OCI-LY3 (cell line): ENCODE results near the gene CDH23.

ENCODE experiments used
- H2AFZ ChIP-seq: fragments of 200-600, 300-600 bp; shearing (Covaris generic); 2 replicates; pipeline ENCODE4 v1.6.0; 2014; ENCODE audit warnings: antibody characterized with exemption, low read depth, low read length
- H3K27ac ChIP-seq: fragments of 200-600, 300-600 bp; sonication (generic); 2 replicates; pipeline ENCODE4 v1.5.1; 2014; ENCODE audit warnings: mild to moderate bottlenecking, low read length, moderate library complexity, mixed read lengths
- H3K27me3 ChIP-seq: fragments of 200-600, 300-600 bp; sonication (generic); 2 replicates; pipeline ENCODE4 v1.6.1; 2014; ENCODE audit warnings: low read depth, low read length, mixed read lengths
- H3K36me3 ChIP-seq: fragments of 200-600, 300-600 bp; sonication (generic); replicated peaks from 2 replicates; pipeline ENCODE3; 2014; ENCODE audit warnings: low read depth, low read length, mixed read lengths
- H3K4me1 ChIP-seq: fragments of 300-600, 200-600 bp; sonication (generic); 2 replicates; pipeline ENCODE4 v1.6.1; 2014; ENCODE audit warnings: low read length, mixed read lengths
- H3K4me2 ChIP-seq: fragments of 200-600, 300-600 bp; sonication (generic); 2 replicates; pipeline ENCODE4 v1.6.1; 2014; ENCODE audit warnings: low read length, mixed read lengths
- H3K4me3 ChIP-seq: fragments of 300-600, 200-600 bp; sonication (generic); 2 replicates; pipeline ENCODE4 v1.5.1; 2014; ENCODE audit warnings: antibody characterized with exemption, mild to moderate bottlenecking, low read length, moderate library complexity
- H3K79me2 ChIP-seq: fragments of 300-600, 200-600 bp; shearing (Covaris generic); 2 replicates; pipeline ENCODE4 v1.6.1; 2014; ENCODE audit warnings: mild to moderate bottlenecking, low read length, mixed read lengths
- H3K9ac ChIP-seq: fragments of 300-600, 200-600 bp; shearing (Covaris generic); 2 replicates; pipeline ENCODE4 v1.6.0; 2014; ENCODE audit warnings: mild to moderate bottlenecking, low read length, moderate library complexity
- H3K9me3 ChIP-seq: fragments of 200-600, 300-600 bp; shearing (Covaris generic); 2 replicates; pipeline ENCODE4 v1.6.1; 2014; ENCODE audit warnings: low read length, mixed read lengths; ENCODE audit not compliant: insufficient read depth
- H4K20me1 ChIP-seq: fragments of 200-600, 300-600 bp; sonication (generic); 2 replicates; pipeline ENCODE4 v1.6.1; 2016; ENCODE audit warnings: low read length, mixed read lengths; ENCODE audit not compliant: insufficient read depth
- EZH2phosphoT487 ChIP-seq: fragments of 200-600 bp; shearing (Covaris generic); IDR thresholded peaks from 2 replicates; pipeline ENCODE4 v1.6.1; 2018; ENCODE audit warnings: antibody characterized with exemption, mixed run types, low read depth
- TF ChIP-seq, protein P1 (sequence below): fragments of 200-600, 300-600 bp; sonication (generic); IDR thresholded peaks from 2 replicates; pipeline ENCODE4 v1.5.1; 2014; ENCODE audit warnings: antibody characterized with exemption, low read length, low read depth

The CDH23 gene

DNA sequence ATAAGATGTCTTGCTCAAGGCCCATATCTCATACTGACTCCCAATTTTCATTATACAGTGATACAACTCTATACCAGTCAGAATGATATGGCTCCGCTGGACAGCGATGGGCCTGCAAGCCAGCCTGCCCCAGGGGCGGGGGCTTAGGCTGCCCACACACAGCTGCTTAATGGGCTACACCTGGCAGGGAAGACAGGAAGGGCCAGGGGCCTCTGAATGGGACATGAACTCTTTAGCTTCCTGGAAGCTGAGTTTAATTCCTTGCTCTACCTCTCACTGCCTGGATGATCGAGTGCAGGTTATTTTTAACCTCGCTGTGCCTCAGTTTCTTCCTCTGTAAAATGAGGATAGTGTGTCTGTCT is 210.3 kb downstream of the CDH23 start:
- TF ChIP-seq, protein P1, sequence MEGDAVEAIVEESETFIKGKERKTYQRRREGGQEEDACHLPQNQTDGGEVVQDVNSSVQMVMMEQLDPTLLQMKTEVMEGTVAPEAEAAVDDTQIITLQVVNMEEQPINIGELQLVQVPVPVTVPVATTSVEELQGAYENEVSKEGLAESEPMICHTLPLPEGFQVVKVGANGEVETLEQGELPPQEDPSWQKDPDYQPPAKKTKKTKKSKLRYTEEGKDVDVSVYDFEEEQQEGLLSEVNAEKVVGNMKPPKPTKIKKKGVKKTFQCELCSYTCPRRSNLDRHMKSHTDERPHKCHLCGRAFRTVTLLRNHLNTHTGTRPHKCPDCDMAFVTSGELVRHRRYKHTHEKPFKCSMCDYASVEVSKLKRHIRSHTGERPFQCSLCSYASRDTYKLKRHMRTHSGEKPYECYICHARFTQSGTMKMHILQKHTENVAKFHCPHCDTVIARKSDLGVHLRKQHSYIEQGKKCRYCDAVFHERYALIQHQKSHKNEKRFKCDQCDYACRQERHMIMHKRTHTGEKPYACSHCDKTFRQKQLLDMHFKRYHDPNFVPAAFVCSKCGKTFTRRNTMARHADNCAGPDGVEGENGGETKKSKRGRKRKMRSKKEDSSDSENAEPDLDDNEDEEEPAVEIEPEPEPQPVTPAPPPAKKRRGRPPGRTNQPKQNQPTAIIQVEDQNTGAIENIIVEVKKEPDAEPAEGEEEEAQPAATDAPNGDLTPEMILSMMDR, result no peak
- no peak for TF ChIP-seq EZH2phosphoT487
- no peak overlapping the region for H3K9ac ChIP-seq
- no peaks in the 10 kb centered on the region for H3K36me3 ChIP-seq
- H3K27me3 ChIP-seq, result peaks cover 4% of the 10 kb centered on the region; the same call in 1 of the 2 replicates
- H3K4me3 ChIP-seq, result no peak overlapping the region
- no peaks in the 10 kb centered on the region for H4K20me1 ChIP-seq
- H3K27ac ChIP-seq, result no peak overlapping the region
- no peaks in the 10 kb centered on the region for H3K4me1 ChIP-seq
- no peaks in the 10 kb centered on the region for H3K79me2 ChIP-seq
- H2AFZ ChIP-seq, result no peak overlapping the region
- H3K9me3 ChIP-seq, result no peaks in the 10 kb centered on the region
- H3K4me2 ChIP-seq, result no peak overlapping the region

DNA sequence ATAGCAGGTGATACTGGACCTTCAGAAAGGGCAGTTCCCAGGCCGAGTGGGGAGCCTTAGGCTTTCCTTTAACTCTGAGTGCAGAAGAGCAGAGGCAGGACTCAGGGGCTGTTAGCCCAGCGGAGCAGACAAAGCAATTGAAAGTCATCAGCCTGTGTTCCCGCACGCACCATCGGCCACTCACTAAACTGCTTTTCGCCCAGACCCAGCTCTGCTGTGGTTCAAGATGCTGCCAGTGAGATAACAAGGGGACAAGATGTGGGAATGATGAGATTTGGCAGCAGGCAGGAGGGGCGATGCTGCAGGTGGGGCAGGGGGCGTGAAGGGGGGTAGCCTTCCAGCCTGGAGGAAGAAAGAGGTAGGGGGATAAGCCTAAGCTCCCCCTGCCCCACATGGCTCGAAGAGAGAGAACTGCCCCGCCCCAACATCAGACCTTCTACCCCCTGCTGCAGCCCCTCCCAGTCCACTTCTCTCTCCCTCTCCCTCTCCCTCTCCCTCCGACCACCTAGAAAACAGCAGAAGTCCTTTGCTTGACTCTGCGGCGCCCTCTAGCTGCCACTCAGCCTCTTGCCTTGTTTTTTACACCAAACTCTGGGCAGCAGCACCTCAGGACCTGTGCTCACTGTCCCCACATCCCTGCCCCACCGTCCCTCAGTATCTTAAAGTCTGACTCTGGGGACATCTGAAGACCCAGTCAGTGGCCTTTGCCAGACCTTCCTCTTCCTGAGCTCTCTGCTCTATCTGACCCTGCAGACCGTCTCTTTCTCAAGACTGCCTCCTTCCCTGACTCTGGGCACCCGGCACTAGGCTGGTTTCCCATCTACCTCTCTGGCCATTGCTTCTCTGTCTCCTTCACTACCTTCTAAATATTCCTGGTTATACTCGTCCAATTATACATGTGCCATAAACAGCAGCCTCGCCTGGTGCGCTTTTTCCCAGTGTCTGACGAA is 212.4 kb downstream of the CDH23 start:
- H3K79me2 ChIP-seq, result no peaks in the 10 kb centered on the region
- H4K20me1 ChIP-seq, result no peaks in the 10 kb centered on the region

GRCh38 chr10:71610651-71611050 is 213.9 kb downstream of the CDH23 start:
- no peak overlapping the region for H3K27ac ChIP-seq
- TF ChIP-seq EZH2phosphoT487, result no peak
- TF ChIP-seq, protein P1, result no peak
- H3K4me2 ChIP-seq, result no peak overlapping the region
- H3K27me3 ChIP-seq, result peaks cover 21% of the 10 kb centered on the region; the same call in 1 of the 2 replicates
- no peaks in the 10 kb centered on the region for H3K79me2 ChIP-seq
- H4K20me1 ChIP-seq, result no peaks in the 10 kb centered on the region
- no peak overlapping the region for H2AFZ ChIP-seq
- H3K4me3 ChIP-seq, result no peak overlapping the region
- no peak overlapping the region for H3K9ac ChIP-seq
- H3K36me3 ChIP-seq, result no peaks in the 10 kb centered on the region
- H3K4me1 ChIP-seq, result no peaks in the 10 kb centered on the region
- H3K9me3 ChIP-seq, result no peaks in the 10 kb centered on the region

More for the DNA sequence above, 212.4 kb downstream of the CDH23 start:
- Histone ChIP-seq H3K9me3 (no peaks in the 10 kb centered on the region), H2AFZ (no peak overlapping the region), H3K27me3 (peaks cover 16% of the 10 kb centered on the region; the same call in 1 of the 2 replicates), H3K27ac (no peak overlapping the region), H3K4me3 (no peak overlapping the region), H3K4me1 (no peaks in the 10 kb centered on the region), H3K4me2 (no peak overlapping the region), H3K36me3 (no peaks in the 10 kb centered on the region), H3K9ac (no peak overlapping the region)
- TF ChIP-seq, protein P1, result peak; percentile 67
- TF ChIP-seq EZH2phosphoT487, result no peak

DNA sequence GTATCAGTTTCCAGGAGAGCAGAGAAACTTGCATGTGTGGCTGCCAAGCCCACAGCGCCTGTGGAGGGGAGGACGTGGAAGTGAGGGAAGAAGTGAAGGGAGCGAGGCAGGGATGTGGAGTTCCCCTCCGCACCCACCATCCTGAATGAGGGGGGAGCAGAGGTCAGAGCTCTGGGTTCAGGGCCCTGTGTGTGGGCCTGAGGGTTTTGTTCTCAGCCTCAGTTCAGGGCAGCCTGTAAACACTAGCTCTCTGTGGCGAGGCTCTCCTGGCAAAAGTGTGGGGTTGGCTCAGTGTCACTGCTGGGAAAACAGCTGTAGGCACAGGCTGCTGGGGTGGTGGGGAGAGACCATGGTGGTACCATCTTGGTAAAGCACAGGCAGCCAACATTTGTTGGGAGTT is 214.4 kb downstream of the CDH23 start:
- TF ChIP-seq, protein P1, result no peak
- no peak for TF ChIP-seq EZH2phosphoT487
- H4K20me1 ChIP-seq, result no peaks in the 10 kb centered on the region
- no peak overlapping the region for H3K4me2 ChIP-seq
- H3K4me1 ChIP-seq, result no peaks in the 10 kb centered on the region
- H3K4me3 ChIP-seq, result no peak overlapping the region
- peaks cover 21% of the 10 kb centered on the region; the same call in 1 of the 2 replicates for H3K27me3 ChIP-seq
- H3K27ac ChIP-seq, result no peak overlapping the region
- no peaks in the 10 kb centered on the region for H3K79me2 ChIP-seq
- H2AFZ ChIP-seq, result no peak overlapping the region
- H3K9ac ChIP-seq, result no peak overlapping the region
- H3K36me3 ChIP-seq, result no peaks in the 10 kb centered on the region
- H3K9me3 ChIP-seq, result no peaks in the 10 kb centered on the region
